Endothelial cell of umbilical vein (primary cell): ENCODE results near the gene NOX5. TPM values are rescaled to one million over a fixed set of nuclear protein-coding genes. Genes with fewer than 3 reads are reported as not detected.

Experiments
- BruUV-seq: library from RNA; stranded (reverse); fragments of 400-500 nt; replicated peaks from 2 replicates; lab custom pipeline; 2021; lab: Mats Ljungman, UMichigan
- CTCF ChIA-PET: fragments of 300-600, 350-600 bp; sonication (Branson Sonifier 250); formaldehyde crosslinking; loops from one replicate; lab custom pipeline; 2021; ENCODE audit warnings: antibody characterized with exemption, inconsistent platforms; lab: Charles Lee
- POLR2A ChIA-PET: fragments of 300-600, 350-600 bp; sonication (Branson Sonifier 250); formaldehyde crosslinking; loops from one replicate; lab custom pipeline; 2021; ENCODE audit warnings: antibody characterized with exemption, inconsistent platforms; lab: Charles Lee
- DNase-seq: peaks from one replicate; pipeline ENCODE4 v3.0.0-alpha.2; 2011; ENCODE audit warnings: low read depth, low spot score
- FAIRE-seq: peaks from 2 replicates; lab custom pipeline; 2011; peaks lifted over from hg19 to GRCh38; lab: Jason Lieb, UNC
- H2AFZ ChIP-seq: 2 replicates; pipeline ENCODE4 v1.6.0; 2012; ENCODE audit warnings: low read depth, low read length, control low read depth, inconsistent platforms
- H3K27ac ChIP-seq: 2 replicates; pipeline ENCODE4 v1.5.1; 2011; ENCODE audit warnings: low read depth, mild to moderate bottlenecking, control low read depth, low read length, moderate library complexity; ENCODE audit not compliant: insufficient read depth
- H3K27me3 ChIP-seq, 2 experiments: 2 replicates each; pipeline versions ENCODE4 v1.6.0 to v1.6.1; 2011; ENCODE audit warnings: low read length in 2 of 2, mixed read lengths in 1 of 2; ENCODE audit not compliant: control insufficient read depth in 2 of 2, insufficient read depth in 2 of 2
- H3K36me3 ChIP-seq, 2 experiments: 2 replicates in 1 of 2; 3 replicates in 1 of 2; pipeline ENCODE4 v1.5.1; 2011; ENCODE audit warnings: low read length in 2 of 2, mild to moderate bottlenecking in 1 of 2, moderate library complexity in 1 of 2; ENCODE audit not compliant: control insufficient read depth in 2 of 2, insufficient read depth in 2 of 2; ENCODE audit errors: extremely low read depth in 1 of 2
- H3K4me1 ChIP-seq: 3 replicates; pipeline ENCODE4 v1.5.1; 2011; ENCODE audit warnings: mild to moderate bottlenecking, low read length; ENCODE audit not compliant: control insufficient read depth, insufficient read depth; ENCODE audit errors: extremely low read depth
- H3K4me2 ChIP-seq: 2 replicates; pipeline ENCODE4 v1.6.1; 2011; ENCODE audit warnings: low read length, control low read depth, mixed read lengths; ENCODE audit not compliant: insufficient read depth
- H3K4me3 ChIP-seq, 3 experiments: fragments of 200-600 bp in 1 of 3; sonication (generic), shearing (Covaris generic) in 1 of 3; replicated peaks in 1 of 3; 2 replicates each; pipeline ENCODE4 v1.5.1; 2011 to 2016; ENCODE audit warnings: control low read depth in 3 of 3, low read length in 3 of 3, mild to moderate bottlenecking in 2 of 3, inconsistent platforms in 1 of 3, low read depth in 1 of 3, moderate library complexity in 1 of 3; ENCODE audit not compliant: insufficient read depth in 1 of 3
- H3K79me2 ChIP-seq: 2 replicates; pipeline ENCODE4 v1.6.0; 2012; ENCODE audit warnings: low read length, inconsistent platforms; ENCODE audit not compliant: control insufficient read depth, insufficient read depth
- H3K9ac ChIP-seq: replicated peaks from 2 replicates; pipeline ENCODE3; 2011; ENCODE audit warnings: low read length, control low read depth; ENCODE audit not compliant: insufficient read depth; ENCODE audit errors: extremely low read depth
- H3K9me1 ChIP-seq: replicated peaks from 3 replicates; pipeline ENCODE4 v1.6.0; 2011; ENCODE audit warnings: mild to moderate bottlenecking, low read length; ENCODE audit not compliant: control insufficient read depth, insufficient read depth; ENCODE audit errors: extremely low read depth
- H3K9me3 ChIP-seq: replicated peaks from 2 replicates; pipeline ENCODE4 v1.5.1; 2012; ENCODE audit warnings: low read length, inconsistent platforms; ENCODE audit not compliant: control insufficient read depth, insufficient read depth
- H4K20me1 ChIP-seq: replicated peaks from 2 replicates; pipeline ENCODE3; 2011; ENCODE audit warnings: mild to moderate bottlenecking, low read length; ENCODE audit not compliant: control insufficient read depth, insufficient read depth; ENCODE audit errors: extremely low read depth
- CTCF ChIP-seq, 2 donors: IDR thresholded peaks; 1 replicate in 1 of 2; 2 replicates in 1 of 2; pipeline ENCODE4 v1.5.1; 2011; ENCODE audit warnings: low read length in 2 of 2, mild to moderate bottlenecking in 2 of 2, moderate library complexity in 2 of 2, control low read depth in 1 of 2, inconsistent platforms in 1 of 2, low read depth in 1 of 2; ENCODE audit not compliant: insufficient read depth in 1 of 2; ENCODE audit errors: extremely low read depth in 1 of 2
- EZH2 ChIP-seq: IDR thresholded peaks from 2 replicates; pipeline ENCODE4 v1.6.1; 2012; ENCODE audit warnings: borderline replicate concordance, low read depth, mild to moderate bottlenecking, moderate library complexity, low read length, inconsistent platforms; ENCODE audit not compliant: severe bottlenecking
- FOS ChIP-seq: IDR thresholded peaks from 2 replicates; pipeline ENCODE4 v1.6.1; 2011; ENCODE audit warnings: mild to moderate bottlenecking, low read length, moderate library complexity, borderline replicate concordance; ENCODE audit not compliant: insufficient read depth
- GATA2 ChIP-seq: IDR thresholded peaks from 2 replicates; pipeline ENCODE4 v1.7.0; 2011; ENCODE audit warnings: low read depth, mild to moderate bottlenecking, moderate library complexity, mixed read lengths, low read length; ENCODE audit not compliant: insufficient read length, insufficient read depth
- JUN ChIP-seq: IDR thresholded peaks from 2 replicates; pipeline ENCODE4 v1.6.1; 2011; ENCODE audit warnings: borderline replicate concordance, low read depth; ENCODE audit not compliant: insufficient read length, insufficient read depth
- MAX ChIP-seq: IDR thresholded peaks from 2 replicates; pipeline ENCODE4 v1.6.1; 2011; ENCODE audit not compliant: insufficient read depth, insufficient read length
- MYC ChIP-seq: IDR thresholded peaks from one replicate; pipeline ENCODE4 v1.6.1; 2011; ENCODE audit warnings: mild to moderate bottlenecking, low read depth, low read length
- POLR2A ChIP-seq: IDR thresholded peaks from 2 replicates; pipeline ENCODE4 v1.6.1; 2012; ENCODE audit warnings: low read depth, mild to moderate bottlenecking, control low read depth, low read length
- POLR2AphosphoS5 ChIP-seq: IDR thresholded peaks from 2 replicates; pipeline ENCODE4 v1.6.1; 2012; ENCODE audit warnings: low read depth, mild to moderate bottlenecking, control low read depth, low read length, moderate library complexity; ENCODE audit not compliant: insufficient read depth
- dilution Hi-C: fragments of 300-500 bp; cut with MboI; formaldehyde crosslinking; loops from one replicate; pipeline ENCODE4 v1.15.0; 2019; ENCODE audit warnings: low sequenced_read_pairs; ENCODE audit not compliant: extremely low pct_ligation_motif_present
- intact Hi-C: fragments of 100-400 bp; cut with micrococcal nuclease; formaldehyde crosslinking; loops from one replicate; pipeline ENCODE4 v1.10.0; 2022
- polyA plus RNA-seq, 4 experiments: library from polyadenylated mRNA; depleted of rRNA in 3 of 4; stranded (reverse) in 3 of 4; unstranded in 1 of 4; fragments of >200 nt; gene quantifications; 2 replicates each; pipeline versions ENCODE4 v1.2.1 to v1.2.3, GENCODE V29; 2011 to 2012; ENCODE audit warnings: missing spikeins in 1 of 4
- total RNA-seq: library from RNA; stranded (reverse); gene quantifications from 2 replicates; pipeline ENCODE4 v1.2.3, GENCODE V29; 2021

Gene NOX5
- total and polyA plus RNA-seq, 2 donors (not counting 3 experiments of a cell fraction or from before 2014, with no cell fraction given): 0.08 TPM; not detected in 1

GRCh38 chr15:69089258-69089657 is 74.8 kb downstream of the NOX5 start:
- no peak overlapping the region for H3K27ac ChIP-seq
- no peaks in the 10 kb centered on the region for H3K27me3 ChIP-seq
- H4K20me1 ChIP-seq: no peaks in the 10 kb centered on the region
- H3K36me3 ChIP-seq: no peaks in the 10 kb centered on the region
- intact Hi-C loops: no loop called here
- DNase-seq: no peak
- TF ChIP-seq MYC: no peak
- no peak for TF ChIP-seq POLR2AphosphoS5
- no peak for TF ChIP-seq GATA2
- no peak for TF ChIP-seq POLR2A
- TF ChIP-seq JUN: no peak
- no peak for TF ChIP-seq MAX
- no peak for TF ChIP-seq FOS
- TF ChIP-seq EZH2: no peak
- TF ChIP-seq CTCF (IDR thresholded peaks at IDR 0.05; ENCODE audit: extremely low read depth in 1 of 2, insufficient read depth in 1 of 2, low read depth in 1 of 2, low read length in 2 of 2): no peak
- ChIA-PET CTCF (no interaction called here), POLR2A (no interaction called here)
- H3K4me2 ChIP-seq: no peak overlapping the region
- H3K9ac ChIP-seq: no peak overlapping the region
- no peak for FAIRE-seq
- no peaks in the 10 kb centered on the region for H3K9me3 ChIP-seq
- H2AFZ ChIP-seq: no peak overlapping the region
- no peaks in the 10 kb centered on the region for H3K79me2 ChIP-seq
- H3K4me3 ChIP-seq: no peak overlapping the region
- BruUV-seq: no TSS peak
- dilution Hi-C loops: no loop called here
- H3K9me1 ChIP-seq: no peaks in the 10 kb centered on the region
- H3K4me1 ChIP-seq: peaks cover 29% of the 10 kb centered on the region
